BE2C (cell line): ENCODE data around the gene TMEM179.

Experiments
- DNase-seq: peaks from one replicate; pipeline ENCODE4 v3.0.0-alpha.2; 2020
- H3K27me3 ChIP-seq: fragments of 250-450 bp; sonication (Bioruptor Pico); 2 replicates; pipeline ENCODE4 v1.5.1; 2020; ENCODE audit warnings: mild to moderate bottlenecking
- H3K36me3 ChIP-seq: fragments of 250-450 bp; sonication (Bioruptor Pico); 2 replicates; pipeline ENCODE4 v1.5.1; 2020; ENCODE audit warnings: mild to moderate bottlenecking
- H3K4me1 ChIP-seq: fragments of 250-450 bp; sonication (Bioruptor Pico); 2 replicates; pipeline ENCODE4 v1.5.1; 2020
- H3K4me3 ChIP-seq: 2 replicates; pipeline ENCODE4 v1.5.1; 2011; ENCODE audit warnings: low read depth, low read length
- H3K9me3 ChIP-seq: fragments of 250-450 bp; sonication (Bioruptor Pico); 2 replicates; pipeline ENCODE4 v1.5.1; 2020
- TF ChIP-seq, protein P1 (sequence below): IDR thresholded peaks from 2 replicates; pipeline ENCODE4 v1.5.1; 2012; ENCODE audit warnings: mild to moderate bottlenecking, low read depth, low read length

TMEM179 gene

DNA sequence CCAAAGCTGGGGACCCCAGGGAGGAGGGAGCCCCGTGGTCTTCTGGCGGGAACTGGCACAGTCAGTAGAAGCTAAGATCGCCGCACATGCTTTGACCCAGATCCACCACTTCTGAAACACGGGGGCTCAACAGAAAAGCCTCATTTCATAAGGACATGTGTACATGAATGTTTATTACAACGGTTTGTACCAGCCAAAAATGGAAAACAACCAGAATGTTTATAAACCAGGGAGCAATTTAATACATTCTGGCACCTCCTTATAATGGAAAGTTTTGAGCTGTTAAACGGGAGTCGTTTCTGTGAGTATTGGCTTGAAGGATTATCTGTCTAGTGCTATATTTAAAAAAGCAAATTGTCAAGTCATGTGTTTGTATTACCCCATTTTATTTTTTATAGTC lies 7.3 kb upstream of the TMEM179 start:
- H3K36me3 ChIP-seq: no peaks in the 10 kb centered on the region
- TF ChIP-seq, protein P1, sequence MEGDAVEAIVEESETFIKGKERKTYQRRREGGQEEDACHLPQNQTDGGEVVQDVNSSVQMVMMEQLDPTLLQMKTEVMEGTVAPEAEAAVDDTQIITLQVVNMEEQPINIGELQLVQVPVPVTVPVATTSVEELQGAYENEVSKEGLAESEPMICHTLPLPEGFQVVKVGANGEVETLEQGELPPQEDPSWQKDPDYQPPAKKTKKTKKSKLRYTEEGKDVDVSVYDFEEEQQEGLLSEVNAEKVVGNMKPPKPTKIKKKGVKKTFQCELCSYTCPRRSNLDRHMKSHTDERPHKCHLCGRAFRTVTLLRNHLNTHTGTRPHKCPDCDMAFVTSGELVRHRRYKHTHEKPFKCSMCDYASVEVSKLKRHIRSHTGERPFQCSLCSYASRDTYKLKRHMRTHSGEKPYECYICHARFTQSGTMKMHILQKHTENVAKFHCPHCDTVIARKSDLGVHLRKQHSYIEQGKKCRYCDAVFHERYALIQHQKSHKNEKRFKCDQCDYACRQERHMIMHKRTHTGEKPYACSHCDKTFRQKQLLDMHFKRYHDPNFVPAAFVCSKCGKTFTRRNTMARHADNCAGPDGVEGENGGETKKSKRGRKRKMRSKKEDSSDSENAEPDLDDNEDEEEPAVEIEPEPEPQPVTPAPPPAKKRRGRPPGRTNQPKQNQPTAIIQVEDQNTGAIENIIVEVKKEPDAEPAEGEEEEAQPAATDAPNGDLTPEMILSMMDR: no peak
- H3K9me3 ChIP-seq: no peaks in the 10 kb centered on the region
- H3K27me3 ChIP-seq: no peaks in the 10 kb centered on the region
- DNase-seq: no peak
- H3K4me3 ChIP-seq: no peak overlapping the region
- H3K4me1 ChIP-seq: no peaks in the 10 kb centered on the region

DNA sequence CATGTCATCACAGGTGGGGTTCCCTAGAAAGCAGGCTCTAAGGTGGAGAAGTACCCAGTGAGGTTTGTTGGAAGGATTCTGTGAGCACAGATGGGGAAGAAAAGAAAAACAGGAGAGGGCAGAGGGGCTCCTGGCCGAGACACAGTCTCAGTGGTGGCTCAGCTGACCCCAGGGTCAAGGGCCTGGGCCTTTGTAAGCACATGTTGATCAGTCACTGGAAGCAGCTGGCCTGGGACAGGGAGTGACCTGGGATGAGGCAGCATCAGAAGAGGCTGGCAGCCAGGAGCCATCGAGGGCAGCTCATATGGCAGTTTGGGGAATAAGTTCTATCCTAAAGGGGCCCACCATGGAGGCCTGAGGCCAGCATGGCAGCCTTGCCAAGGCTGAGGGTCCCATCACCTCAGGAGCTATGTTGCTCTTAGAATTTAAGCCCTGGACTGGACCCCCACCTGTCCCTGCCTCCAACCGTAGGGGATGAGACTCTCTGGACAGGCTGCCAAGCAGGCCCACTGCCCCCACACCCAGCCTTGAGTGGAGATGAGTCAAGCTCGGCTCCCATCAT lies 6.3 kb upstream of the TMEM179 start:
- Histone ChIP-seq H3K9me3 (no peaks in the 10 kb centered on the region), H3K36me3 (no peaks in the 10 kb centered on the region), H3K27me3 (no peaks in the 10 kb centered on the region), H3K4me1 (no peaks in the 10 kb centered on the region), H3K4me3 (no peak overlapping the region)
- TF ChIP-seq, protein P1: no peak
- no peak for DNase-seq

DNA sequence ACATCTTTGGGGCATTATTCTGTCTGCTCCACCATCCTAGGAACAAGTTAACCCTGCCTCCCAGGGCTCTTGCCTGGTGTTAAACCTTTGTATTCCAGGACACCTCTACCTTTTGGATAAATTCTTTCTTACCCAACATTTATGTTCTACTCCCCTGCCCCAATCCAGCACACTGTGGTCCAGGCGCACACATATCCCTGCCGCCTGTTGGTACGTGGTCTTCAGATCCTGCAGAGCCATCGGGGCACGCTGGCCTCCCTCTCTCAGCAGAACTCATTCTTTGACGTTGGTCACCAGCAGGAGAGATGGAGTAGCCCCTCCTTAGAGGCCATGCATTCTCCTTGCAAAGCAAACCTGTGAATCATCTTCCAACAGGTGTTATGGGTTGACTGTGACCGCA lies 5.1 kb upstream of the TMEM179 start:
- Histone ChIP-seq H3K4me3 (no peak overlapping the region), H3K27me3 (no peaks in the 10 kb centered on the region), H3K4me1 (no peaks in the 10 kb centered on the region), H3K36me3 (no peaks in the 10 kb centered on the region), H3K9me3 (no peaks in the 10 kb centered on the region)
- DNase-seq: no peak
- TF ChIP-seq, protein P1: no peak

DNA sequence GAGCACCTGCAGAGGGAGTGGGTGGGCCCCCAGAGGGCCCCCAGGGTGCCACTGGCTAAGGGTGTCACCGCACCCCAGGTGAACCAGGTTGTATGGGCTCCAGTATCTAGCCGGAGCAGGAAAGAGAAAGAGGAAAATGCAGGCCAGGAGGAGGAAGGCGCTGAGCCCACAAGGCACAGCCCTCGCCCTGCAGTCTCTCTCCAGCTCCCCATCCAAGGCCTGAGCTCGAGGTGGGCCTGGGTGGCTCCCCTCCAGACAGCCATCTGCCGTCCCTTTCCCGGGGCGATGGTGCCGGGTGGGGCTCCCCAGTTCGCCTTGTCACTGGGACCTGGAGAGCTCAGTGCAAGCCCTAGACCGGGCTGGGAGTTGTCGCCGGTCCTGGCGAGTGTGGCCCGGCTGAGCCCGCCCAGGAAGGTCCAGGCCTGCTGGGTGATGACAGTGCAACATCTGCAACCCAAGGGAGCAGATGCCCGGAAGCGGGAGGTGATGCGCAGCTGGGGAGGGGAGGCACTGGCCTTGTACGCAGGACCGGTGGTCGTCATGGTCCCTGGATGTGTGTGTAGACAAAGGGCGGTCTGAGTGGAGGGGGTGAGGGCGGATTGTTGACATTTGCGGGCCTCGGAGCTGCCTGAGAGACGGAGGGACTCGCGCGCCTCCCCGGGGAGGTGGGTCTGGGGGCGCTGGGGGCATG lies 716 bp downstream of the TMEM179 start:
- DNase-seq: no peak
- H3K9me3 ChIP-seq: no peaks in the 10 kb centered on the region
- peaks cover 24% of the 10 kb centered on the region for H3K4me1 ChIP-seq
- no peak overlapping the region for H3K4me3 ChIP-seq
- no peaks in the 10 kb centered on the region for H3K27me3 ChIP-seq
- TF ChIP-seq, protein P1: no peak
- H3K36me3 ChIP-seq: no peaks in the 10 kb centered on the region

DNA sequence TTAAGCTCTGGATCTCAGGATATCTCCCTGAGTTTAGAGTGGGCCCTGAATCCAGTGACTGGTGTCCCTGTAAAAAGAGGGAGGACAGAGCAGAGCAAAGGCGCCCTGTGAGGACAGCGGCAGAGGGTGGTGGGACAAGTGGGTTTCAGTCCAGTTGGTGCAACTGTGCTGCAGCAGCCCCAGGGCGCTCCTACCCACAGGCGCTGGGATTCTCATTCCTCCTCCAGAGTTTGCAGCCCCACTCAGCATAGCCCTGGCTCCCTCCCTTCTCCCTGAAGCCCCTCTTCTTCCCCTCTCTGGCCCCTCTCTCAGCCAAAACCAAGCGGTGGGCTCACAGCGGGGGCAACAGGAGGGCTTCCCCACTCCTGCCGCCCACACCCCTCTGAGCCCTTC lies 1.6 kb downstream of the TMEM179 start:
- Histone ChIP-seq H3K9me3 (no peaks in the 10 kb centered on the region), H3K4me1 (peaks cover 24% of the 10 kb centered on the region), H3K36me3 (no peaks in the 10 kb centered on the region), H3K27me3 (no peaks in the 10 kb centered on the region), H3K4me3 (no peak overlapping the region)
- no peak for DNase-seq
- TF ChIP-seq, protein P1: no peak

DNA sequence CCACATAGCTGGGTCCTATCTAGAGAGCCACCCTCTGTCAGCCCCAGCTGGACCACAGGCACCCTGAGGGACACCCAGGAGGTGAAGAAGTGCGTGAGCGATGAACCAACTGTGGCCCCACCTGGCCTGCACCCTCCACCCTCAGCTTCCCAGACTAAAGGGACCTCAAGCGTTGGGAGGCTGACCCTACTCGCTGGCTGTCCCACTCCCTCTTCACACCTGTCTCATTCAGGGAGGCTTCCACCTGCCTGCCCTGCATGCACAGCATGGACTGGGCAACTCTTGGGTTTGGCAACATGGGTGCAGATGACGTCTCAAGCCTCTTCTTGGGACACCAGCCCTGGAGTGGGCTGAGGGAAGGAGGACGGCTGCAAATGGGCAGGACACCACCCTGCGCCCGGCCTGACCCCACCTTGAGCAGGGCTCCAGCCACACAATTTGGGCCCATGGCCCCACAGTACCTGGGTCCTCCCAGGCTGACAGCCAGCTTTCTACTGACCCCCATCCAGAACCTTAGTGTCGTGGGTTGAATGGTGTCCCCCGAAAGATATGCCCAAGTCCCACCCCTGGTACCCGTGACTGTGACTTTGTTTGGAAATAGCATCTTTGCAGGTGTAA lies 2.1 kb downstream of the TMEM179 start:
- DNase-seq: no peak
- H3K4me3 ChIP-seq: no peak overlapping the region
- no peaks in the 10 kb centered on the region for H3K9me3 ChIP-seq
- H3K4me1 ChIP-seq: peaks cover 24% of the 10 kb centered on the region
- TF ChIP-seq, protein P1: no peak
- H3K27me3 ChIP-seq: no peaks in the 10 kb centered on the region
- H3K36me3 ChIP-seq: no peaks in the 10 kb centered on the region
